Spleen (tissue), 11 donors: ENCODE results near the gene DAPK1. TPM values are rescaled to one million over a fixed set of nuclear protein-coding genes. Genes with fewer than 3 reads are reported as not detected.

Experiments used
- DNase-seq: peaks from one replicate; pipeline ENCODE4 v3.0.0-alpha.2; 2020
- H3K27ac ChIP-seq, 8 donors: fragments of 200-600 bp; sonication (generic) in 7 of 8; 1 replicate in 4 of 8; 2 replicates in 4 of 8; pipeline versions ENCODE4 v1.5.0 to v1.8.0; 2016 to 2021; ENCODE audit warnings: inconsistent platforms in 4 of 8, mild to moderate bottlenecking in 4 of 8, moderate library complexity in 1 of 8
- H3K27me3 ChIP-seq, 7 donors: fragments of 200-600 bp; sonication (generic) in 6 of 7; replicated peaks in 1 of 7; 1 replicate in 4 of 7; 2 replicates in 3 of 7; pipeline versions ENCODE4 v1.5.0 to v1.8.0; 2016 to 2021; ENCODE audit warnings: inconsistent platforms in 3 of 7, mild to moderate bottlenecking in 1 of 7
- H3K36me3 ChIP-seq, 6 donors: fragments of 200-600 bp; sonication (generic) in 5 of 6; 1 replicate in 4 of 6; 2 replicates in 2 of 6; pipeline versions ENCODE4 v1.5.0 to v1.8.0; 2016 to 2021; ENCODE audit warnings: inconsistent platforms in 2 of 6
- H3K4me1 ChIP-seq, 6 donors: fragments of 200-600 bp; sonication (generic) in 5 of 6; 1 replicate in 3 of 6; 2 replicates in 3 of 6; pipeline versions ENCODE4 v1.5.0 to v1.8.0; 2016 to 2021; ENCODE audit warnings: inconsistent platforms in 3 of 6
- H3K4me3 ChIP-seq, 8 donors: fragments of 200-600 bp; sonication (generic) in 7 of 8; 1 replicate in 4 of 8; 2 replicates in 4 of 8; pipeline versions ENCODE4 v1.5.0 to v1.8.0; 2016 to 2021; ENCODE audit warnings: inconsistent platforms in 4 of 8, mild to moderate bottlenecking in 4 of 8, moderate library complexity in 2 of 8
- H3K9me3 ChIP-seq, 8 donors: fragments of 200-600 bp; sonication (generic) in 7 of 8; 1 replicate in 4 of 8; 2 replicates in 4 of 8; pipeline versions ENCODE4 v1.5.0 to v1.8.0; 2016 to 2021; ENCODE audit warnings: inconsistent platforms in 4 of 8
- POLR2A ChIP-seq, 3 donors: fragments of 450-650 bp; IDR thresholded peaks; one replicate each; pipeline ENCODE4 v1.5.1; 2017; ENCODE audit warnings: antibody characterized with exemption in 3 of 3, mild to moderate bottlenecking in 1 of 3
- POLR2AphosphoS5 ChIP-seq, 3 donors: sonication (generic); formaldehyde crosslinking; IDR thresholded peaks; one replicate each; pipeline ENCODE4 v1.5.1; 2017; ENCODE audit warnings: antibody characterized with exemption in 3 of 3
- WGBS, 5 donors: extraction: QIAGEN DNeasy Blood & Tissue Kit in 3 of 5; methylation state at CpG; one replicate each; pipeline versions ENCODE4 v1.1.5 to v1.1.7; 2013 to 2018; 5-methylcytosine and 5-hydroxymethylcytosine counted together
- intact Hi-C: fragments of 100-400 bp; cut with DNase I; formaldehyde crosslinking; loops from one replicate; pipeline ENCODE4 v1.15.0; 2023; ENCODE audit warnings: low total_unique reads
- polyA plus RNA-seq, 3 donors: library from polyadenylated mRNA; stranded (reverse); fragments of 200-250 nt; gene quantifications; one replicate each; pipeline ENCODE4 v1.2.1, GENCODE V29; 2013
- total RNA-seq, 7 donors: library from RNA; depleted of rRNA in 3 of 7; stranded (reverse); fragments of >200 nt in 3 of 7; fragmentation: NEBNext Ultra II Directional in 4 of 7; extraction: Animal tissue kit (Norgen Biotek cat#: 25700) in 4 of 7; gene quantifications; one replicate each; pipeline versions ENCODE4 v1.1.0 to v1.2.1, GENCODE V29; 2016 to 2021
- TF ChIP-seq, protein P1 (sequence below), 11 experiments: fragments of 200-600 bp in 7 of 11; fragments of 450-650 bp in 4 of 11; sonication (generic) in 4 of 11; IDR thresholded peaks in 8 of 11; conservative IDR thresholded peaks in 3 of 11; 1 replicate in 7 of 11; 2 replicates in 4 of 11; pipeline versions ENCODE4 v1.4.0 to v1.8.0; 2016 to 2021; ENCODE audit warnings: antibody characterized with exemption in 11 of 11, inconsistent platforms in 4 of 11, mild to moderate bottlenecking in 1 of 11
- donor health status: healthy with polysubstance abuse.
- donor health status: DM: no; HTN: no; CAD: no; lungs with moderate emphysema.
- donor health status: DM: no; HTN: no; CAD: no.
- donor health status: Bipolar disorder and iron deficiency.
- donor health status: healthy.
- donor health status: DM: no; HTN: no; CAD: no.
- donor health status: DM: yes; HTN: yes; CAD: no.

DAPK1 gene
- total and polyA plus RNA-seq, 10 donors = 6.4 to 126 (median 102) TPM

DNA sequence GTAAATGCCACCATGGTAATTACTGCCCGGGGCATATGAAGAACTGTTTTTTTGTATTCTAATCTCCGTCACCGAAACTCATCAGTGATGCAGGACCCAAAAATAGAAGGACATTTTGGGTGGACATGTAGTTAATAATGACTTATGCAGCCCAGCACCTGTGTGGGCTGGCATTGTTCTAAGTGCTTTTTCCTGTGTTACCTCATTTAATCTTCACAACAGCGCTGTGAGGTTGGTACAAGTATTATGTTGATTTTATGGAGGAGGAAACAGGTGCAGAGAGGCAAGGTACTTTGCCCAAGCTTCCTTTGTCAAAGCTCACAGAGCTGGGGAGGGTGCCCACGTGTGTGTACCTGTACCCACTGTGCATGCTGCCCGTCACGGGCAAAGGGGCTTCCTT lies 58.4 kb downstream of the DAPK1 start:
- intact Hi-C loops = no loop called here

DNA sequence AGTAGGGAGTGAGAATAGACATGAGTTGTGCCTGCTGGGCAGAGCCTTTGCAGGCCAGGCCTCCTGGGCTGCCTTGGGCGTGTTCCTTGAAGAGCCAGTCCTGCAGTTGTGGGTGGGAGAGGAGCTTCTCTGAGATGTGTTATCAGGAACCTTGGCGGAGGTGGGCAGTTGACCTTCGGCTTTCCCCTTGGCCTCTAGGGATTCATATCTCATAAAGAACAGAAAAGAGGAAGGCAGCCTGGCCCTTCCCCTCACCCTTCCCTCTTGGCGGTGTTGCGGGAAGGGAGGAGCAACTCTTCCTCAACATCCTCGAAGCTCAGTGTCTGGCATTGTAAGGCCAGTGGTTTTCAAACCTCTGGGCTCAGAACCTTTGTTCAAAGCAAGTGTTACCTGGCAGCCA lies 59.2 kb downstream of the DAPK1 start:
- no peak for TF ChIP-seq POLR2AphosphoS5 (IDR thresholded peaks at IDR 0.05)
- TF ChIP-seq POLR2A (IDR thresholded peaks at IDR 0.05) = no peak
- TF ChIP-seq, protein P1, sequence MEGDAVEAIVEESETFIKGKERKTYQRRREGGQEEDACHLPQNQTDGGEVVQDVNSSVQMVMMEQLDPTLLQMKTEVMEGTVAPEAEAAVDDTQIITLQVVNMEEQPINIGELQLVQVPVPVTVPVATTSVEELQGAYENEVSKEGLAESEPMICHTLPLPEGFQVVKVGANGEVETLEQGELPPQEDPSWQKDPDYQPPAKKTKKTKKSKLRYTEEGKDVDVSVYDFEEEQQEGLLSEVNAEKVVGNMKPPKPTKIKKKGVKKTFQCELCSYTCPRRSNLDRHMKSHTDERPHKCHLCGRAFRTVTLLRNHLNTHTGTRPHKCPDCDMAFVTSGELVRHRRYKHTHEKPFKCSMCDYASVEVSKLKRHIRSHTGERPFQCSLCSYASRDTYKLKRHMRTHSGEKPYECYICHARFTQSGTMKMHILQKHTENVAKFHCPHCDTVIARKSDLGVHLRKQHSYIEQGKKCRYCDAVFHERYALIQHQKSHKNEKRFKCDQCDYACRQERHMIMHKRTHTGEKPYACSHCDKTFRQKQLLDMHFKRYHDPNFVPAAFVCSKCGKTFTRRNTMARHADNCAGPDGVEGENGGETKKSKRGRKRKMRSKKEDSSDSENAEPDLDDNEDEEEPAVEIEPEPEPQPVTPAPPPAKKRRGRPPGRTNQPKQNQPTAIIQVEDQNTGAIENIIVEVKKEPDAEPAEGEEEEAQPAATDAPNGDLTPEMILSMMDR (IDR thresholded peaks at IDR 0.05 in 8 of 11, conservative IDR thresholded peaks at IDR 0.05 in 3 of 11) = no peak
- no peak for DNase-seq

More for the DNA sequence above, 58.4 kb downstream of the DAPK1 start:
- peaks cover 0 to 4% (median 0%) of the 10 kb centered on the region in 7 donors for H3K27me3 ChIP-seq
- peak overlapping the region in 4 of 8 donors; percentile 68 to 84 (median 78) for H3K27ac ChIP-seq
- 17 to 51% (median 40%) methylated on average over 7 of the region's 7 CpGs for WGBS, 5 donors
- H3K4me3 ChIP-seq = no peak overlapping the region
- no peaks in the 10 kb centered on the region for H3K36me3 ChIP-seq
- H3K4me1 ChIP-seq = peaks cover 0 to 46% (median 16%) of the 10 kb centered on the region in 6 donors
- no peaks in the 10 kb centered on the region for H3K9me3 ChIP-seq
- DNase-seq = no peak
- TF ChIP-seq POLR2A (IDR thresholded peaks at IDR 0.05) (no peak), POLR2AphosphoS5 (IDR thresholded peaks at IDR 0.05) (no peak)
- TF ChIP-seq, protein P1 (IDR thresholded peaks at IDR 0.05 in 8 of 11, conservative IDR thresholded peaks at IDR 0.05 in 3 of 11) = no peak

DNA sequence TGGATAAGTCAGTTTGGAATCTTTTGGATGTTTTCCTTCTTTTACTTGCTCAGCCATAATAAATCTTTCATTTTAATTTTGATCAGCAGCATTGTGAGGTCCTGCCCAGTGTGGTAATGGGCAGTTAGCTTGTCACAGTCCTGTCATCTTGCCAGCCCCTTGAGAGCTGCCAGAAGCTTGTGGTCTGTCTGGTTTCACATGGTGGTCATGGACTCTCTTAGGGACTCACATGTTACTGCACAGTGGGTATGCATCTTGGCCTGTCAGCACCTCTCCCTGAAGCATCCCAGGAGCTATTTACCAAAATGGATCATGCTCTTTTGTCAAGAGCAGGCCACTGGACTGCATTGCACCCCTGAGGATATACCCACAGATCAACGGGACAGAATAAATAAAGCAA lies 60.3 kb downstream of the DAPK1 start:
- Histone ChIP-seq H3K36me3 (no peaks in the 10 kb centered on the region), H3K9me3 (no peaks in the 10 kb centered on the region), H3K4me3 (no peak overlapping the region), H3K4me1 (peaks cover 0 to 46% (median 16%) of the 10 kb centered on the region in 6 donors), H3K27ac (peak overlapping the region in 3 of 8 donors; percentile 26 to 84 (median 77)), H3K27me3 (no peaks in the 10 kb centered on the region)
- 61 to 76% (median 68%) methylated on average over 1 of the region's 1 CpG for WGBS, 5 donors
- intact Hi-C loops = no loop called here
- no peak for DNase-seq
- TF ChIP-seq POLR2AphosphoS5 (IDR thresholded peaks at IDR 0.05) (no peak), POLR2A (IDR thresholded peaks at IDR 0.05) (no peak)
- TF ChIP-seq, protein P1 (IDR thresholded peaks at IDR 0.05 in 8 of 11, conservative IDR thresholded peaks at IDR 0.05 in 3 of 11) = no peak

More for the DNA sequence above, 59.2 kb downstream of the DAPK1 start:
- Histone ChIP-seq H3K4me3 (no peak overlapping the region), H3K9me3 (no peaks in the 10 kb centered on the region), H3K4me1 (peaks cover 0 to 46% (median 16%) of the 10 kb centered on the region in 6 donors), H3K36me3 (no peaks in the 10 kb centered on the region), H3K27ac (peak overlapping the region in 5 of 8 donors; percentile 12 to 84 (median 77)), H3K27me3 (peaks cover 0 to 2% (median 0%) of the 10 kb centered on the region in 7 donors)
- intact Hi-C loops = no loop called here
- 35 to 68% (median 38%) methylated on average over 6 of the region's 6 CpGs for WGBS, 5 donors

DNA sequence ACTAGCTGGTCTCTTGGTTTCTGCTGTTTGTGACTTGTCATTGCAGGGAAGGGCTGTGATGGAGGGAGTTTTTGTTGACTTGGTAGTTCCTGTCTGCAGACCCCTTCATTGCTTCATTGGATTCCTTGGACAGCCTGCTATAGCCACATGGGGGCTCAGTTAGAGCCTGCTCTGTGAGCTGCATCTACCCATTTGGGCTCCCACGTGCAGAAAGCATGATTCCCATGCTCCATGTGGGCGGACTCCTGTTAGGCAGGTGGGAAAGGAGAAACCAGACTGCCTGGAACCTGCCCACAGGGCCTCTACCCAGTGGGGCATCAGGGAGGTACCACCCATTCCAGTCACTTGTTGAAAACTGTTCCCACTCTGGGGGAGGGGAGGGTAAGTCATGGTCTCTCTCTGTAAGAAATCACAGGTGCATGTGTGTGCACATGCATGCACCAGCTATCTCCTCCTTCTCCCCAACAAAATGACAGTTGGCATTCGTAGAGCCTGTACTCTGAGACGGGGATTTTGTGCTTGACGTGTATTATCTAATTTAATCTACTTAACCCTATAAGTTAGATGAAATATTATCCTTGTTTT lies 61.0 kb downstream of the DAPK1 start:
- TF ChIP-seq POLR2A (IDR thresholded peaks at IDR 0.05) = no peak
- TF ChIP-seq POLR2AphosphoS5 (IDR thresholded peaks at IDR 0.05) = no peak
- TF ChIP-seq, protein P1 (IDR thresholded peaks at IDR 0.05 in 8 of 11, conservative IDR thresholded peaks at IDR 0.05 in 3 of 11) = no peak
- Histone ChIP-seq H3K27ac (no peak overlapping the region), H3K4me3 (no peak overlapping the region), H3K9me3 (no peaks in the 10 kb centered on the region), H3K27me3 (no peaks in the 10 kb centered on the region), H3K4me1 (peaks cover 0 to 46% (median 16%) of the 10 kb centered on the region in 6 donors), H3K36me3 (no peaks in the 10 kb centered on the region)
- WGBS, 5 donors = 79 to 94% (median 89%) methylated on average over 4 to 5 of the region's 5 CpGs
- intact Hi-C loops = no loop called here
- no peak for DNase-seq
